SK-N-SH treated with all-trans-retinoic acid at 6 μM for 48 hours (cell line): ENCODE data around the gene NFKBIZ.

ENCODE experiments used
- ATAC-seq: fragments of 200-7000 bp; cut with Tn5 transposase; 3 replicates; pipeline ENCODE4 v1.9.1; 2020; ENCODE audit warnings: mild to moderate bottlenecking, moderate library complexity
- ARNTL ChIP-seq: fragments of 450-650 bp; formaldehyde crosslinking; IDR thresholded peaks from 2 replicates; pipeline ENCODE4 v1.5.0; 2020; ENCODE audit warnings: low read depth, mild to moderate bottlenecking, moderate library complexity, borderline replicate concordance
- CREB5 ChIP-seq: fragments of 250-450 bp; sonication (Bioruptor Pico); IDR thresholded peaks from 2 replicates; pipeline ENCODE4 v1.5.1; 2020; ENCODE audit warnings: low read depth, mild to moderate bottlenecking, moderate library complexity
- ESRRG ChIP-seq: fragments of 250-450 bp; sonication (Bioruptor Pico); IDR thresholded peaks from 2 replicates; pipeline ENCODE4 v1.6.1; 2021; ENCODE audit warnings: mild to moderate bottlenecking
- GLIS3 ChIP-seq: fragments of 250-450 bp; sonication (Bioruptor Pico); IDR thresholded peaks from 2 replicates; pipeline ENCODE4 v1.5.0; 2020; ENCODE audit warnings: mild to moderate bottlenecking, moderate library complexity
- ISL1 ChIP-seq: fragments of 250-450 bp; sonication (Bioruptor Pico); IDR thresholded peaks from 2 replicates; pipeline ENCODE4 v2.1.2; 2022; ENCODE audit warnings: mild to moderate bottlenecking, moderate library complexity
- OSR1 ChIP-seq: fragments of 250-450 bp; sonication (Bioruptor Pico); IDR thresholded peaks from 2 replicates; pipeline ENCODE4 v1.8.0; 2022; ENCODE audit warnings: moderate library complexity, mild to moderate bottlenecking, inconsistent platforms
- PATZ1 ChIP-seq: fragments of 250-450 bp; sonication (Bioruptor Pico); IDR thresholded peaks from 2 replicates; pipeline ENCODE4 v1.8.0; 2020; ENCODE audit warnings: mild to moderate bottlenecking, moderate library complexity, borderline replicate concordance
- PPARA ChIP-seq: fragments of 250-450 bp; sonication (Bioruptor Pico); IDR thresholded peaks from 2 replicates; pipeline ENCODE4 v1.5.0; 2020; ENCODE audit warnings: mild to moderate bottlenecking, borderline replicate concordance
- SNAI2 ChIP-seq: fragments of 250-450 bp; sonication (Bioruptor Pico); IDR thresholded peaks from 2 replicates; pipeline ENCODE4 v1.5.0; 2020; ENCODE audit warnings: mild to moderate bottlenecking, moderate library complexity
- TCF4 ChIP-seq: fragments of 250-450 bp; sonication (Bioruptor Pico); IDR thresholded peaks from 2 replicates; pipeline ENCODE4 v1.8.0; 2021; ENCODE audit warnings: mild to moderate bottlenecking, moderate library complexity, borderline replicate concordance
- TOX ChIP-seq: fragments of 250-450 bp; sonication (Bioruptor Pico); IDR thresholded peaks from 2 replicates; pipeline ENCODE4 v1.8.0; 2021; ENCODE audit warnings: mild to moderate bottlenecking, moderate library complexity, borderline replicate concordance
- TSHZ2 ChIP-seq: fragments of 250-450 bp; sonication (Bioruptor Pico); IDR thresholded peaks from 2 replicates; pipeline ENCODE4 v1.5.0; 2020; ENCODE audit warnings: mild to moderate bottlenecking, moderate library complexity
- ZC3H10 ChIP-seq: fragments of 250-450 bp; sonication (Bioruptor Pico); IDR thresholded peaks from 2 replicates; pipeline ENCODE4 v1.5.1; 2021; ENCODE audit warnings: mild to moderate bottlenecking, moderate library complexity
- ZFP3 ChIP-seq: fragments of 250-450 bp; sonication (Bioruptor Pico); IDR thresholded peaks from 2 replicates; pipeline ENCODE4 v1.5.0; 2020; ENCODE audit warnings: mild to moderate bottlenecking, moderate library complexity
- ZFP30 ChIP-seq: fragments of 450-650 bp; formaldehyde crosslinking; IDR thresholded peaks from 2 replicates; pipeline ENCODE4 v1.5.0; 2022; ENCODE audit warnings: mild to moderate bottlenecking, moderate library complexity
- ZNF565 ChIP-seq: fragments of 450-650 bp; formaldehyde crosslinking; conservative IDR thresholded peaks from 2 replicates; pipeline ENCODE4 v1.5.0; 2020; ENCODE audit warnings: low read depth, mild to moderate bottlenecking, moderate library complexity
- ZNF70 ChIP-seq: fragments of 450-650 bp; formaldehyde crosslinking; IDR thresholded peaks from 2 replicates; pipeline ENCODE4 v1.5.0; 2020; ENCODE audit warnings: mild to moderate bottlenecking, moderate library complexity
- ZNF8 ChIP-seq: fragments of 450-650 bp; formaldehyde crosslinking; IDR thresholded peaks from 2 replicates; pipeline ENCODE4 v1.5.0; 2020; ENCODE audit warnings: mild to moderate bottlenecking, moderate library complexity
- TF ChIP-seq, protein P1 (sequence below): fragments of 250-450 bp; sonication (Bioruptor Pico); IDR thresholded peaks from 2 replicates; pipeline ENCODE4 v1.5.1; 2021; ENCODE audit warnings: mild to moderate bottlenecking, moderate library complexity
- TF ChIP-seq, protein P2 (sequence below): fragments of 250-450 bp; sonication (Bioruptor Pico); IDR thresholded peaks from 2 replicates; pipeline ENCODE4 v1.8.0; 2021; ENCODE audit warnings: low read depth, mild to moderate bottlenecking, moderate library complexity, borderline replicate concordance

Gene NFKBIZ

GRCh38 chr3:101886626-101887025 is 37.3 kb downstream of the NFKBIZ start:
- no peak for TF ChIP-seq ARNTL (CRISPR knock-in tag)
- no peak for ATAC-seq

GRCh38 chr3:101888653-101889052 is 39.3 kb downstream of the NFKBIZ start:
- no peak for TF ChIP-seq ZNF565 (CRISPR knock-in tag)
- no peak for TF ChIP-seq ARNTL (CRISPR knock-in tag)
- TF ChIP-seq ESRRG (CRISPR knock-in tag), result no peak
- no peak for TF ChIP-seq TCF4 (CRISPR knock-in tag)
- no peak for TF ChIP-seq ZNF70 (CRISPR knock-in tag)
- TF ChIP-seq OSR1, result no peak
- no peak for TF ChIP-seq ZFP3 (CRISPR knock-in tag)
- no peak for TF ChIP-seq TOX (CRISPR knock-in tag)
- TF ChIP-seq ISL1, result no peak
- TF ChIP-seq ZFP30 (CRISPR knock-in tag), result no peak
- no peak for TF ChIP-seq ZNF8 (CRISPR knock-in tag)
- TF ChIP-seq SNAI2 (CRISPR knock-in tag), result no peak
- TF ChIP-seq PATZ1 (CRISPR knock-in tag), result no peak
- no peak for TF ChIP-seq GLIS3
- TF ChIP-seq, all 23 proteins: peak for 0

DNA sequence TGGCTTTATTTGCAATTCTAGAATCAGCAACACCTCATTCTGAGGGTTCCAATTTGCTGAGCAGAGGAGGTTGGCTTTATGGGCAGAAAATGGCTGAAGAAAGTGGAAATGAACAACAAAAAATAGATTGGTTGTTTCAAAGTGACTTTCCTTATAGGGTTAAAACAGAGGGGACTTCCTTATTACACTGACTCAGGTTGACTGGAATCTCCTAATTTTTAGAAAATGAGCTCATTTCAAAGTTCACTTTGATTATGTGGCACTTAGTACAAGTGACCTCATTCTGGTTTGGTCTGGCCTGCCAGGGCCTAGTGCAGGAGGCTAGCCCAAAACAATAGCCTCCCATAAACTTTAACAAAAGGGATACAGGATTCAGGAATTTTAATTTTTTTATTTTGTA is 41.4 kb downstream of the NFKBIZ start:
- ATAC-seq, result peak; percentile 59; the same call in 2 of the 3 replicates
- TF ChIP-seq ISL1 (peak; percentile 63), OSR1 (no peak), CREB5 (CRISPR knock-in tag) (peak; percentile 73), TSHZ2 (no peak), ESRRG (CRISPR knock-in tag) (no peak), ZFP30 (CRISPR knock-in tag) (no peak), ZC3H10 (no peak), ZNF8 (CRISPR knock-in tag) (peak; percentile 9; the same call in 1 of the 2 replicates), ZNF565 (CRISPR knock-in tag) (no peak), ARNTL (CRISPR knock-in tag) (no peak)
- TF ChIP-seq, protein P1, sequence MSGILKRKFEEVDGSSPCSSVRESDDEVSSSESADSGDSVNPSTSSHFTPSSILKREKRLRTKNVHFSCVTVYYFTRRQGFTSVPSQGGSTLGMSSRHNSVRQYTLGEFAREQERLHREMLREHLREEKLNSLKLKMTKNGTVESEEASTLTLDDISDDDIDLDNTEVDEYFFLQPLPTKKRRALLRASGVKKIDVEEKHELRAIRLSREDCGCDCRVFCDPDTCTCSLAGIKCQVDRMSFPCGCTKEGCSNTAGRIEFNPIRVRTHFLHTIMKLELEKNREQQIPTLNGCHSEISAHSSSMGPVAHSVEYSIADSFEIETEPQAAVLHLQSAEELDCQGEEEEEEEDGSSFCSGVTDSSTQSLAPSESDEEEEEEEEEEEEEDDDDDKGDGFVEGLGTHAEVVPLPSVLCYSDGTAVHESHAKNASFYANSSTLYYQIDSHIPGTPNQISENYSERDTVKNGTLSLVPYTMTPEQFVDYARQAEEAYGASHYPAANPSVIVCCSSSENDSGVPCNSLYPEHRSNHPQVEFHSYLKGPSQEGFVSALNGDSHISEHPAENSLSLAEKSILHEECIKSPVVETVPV (CRISPR knock-in tag), result no peak
- TF ChIP-seq, protein P2, sequence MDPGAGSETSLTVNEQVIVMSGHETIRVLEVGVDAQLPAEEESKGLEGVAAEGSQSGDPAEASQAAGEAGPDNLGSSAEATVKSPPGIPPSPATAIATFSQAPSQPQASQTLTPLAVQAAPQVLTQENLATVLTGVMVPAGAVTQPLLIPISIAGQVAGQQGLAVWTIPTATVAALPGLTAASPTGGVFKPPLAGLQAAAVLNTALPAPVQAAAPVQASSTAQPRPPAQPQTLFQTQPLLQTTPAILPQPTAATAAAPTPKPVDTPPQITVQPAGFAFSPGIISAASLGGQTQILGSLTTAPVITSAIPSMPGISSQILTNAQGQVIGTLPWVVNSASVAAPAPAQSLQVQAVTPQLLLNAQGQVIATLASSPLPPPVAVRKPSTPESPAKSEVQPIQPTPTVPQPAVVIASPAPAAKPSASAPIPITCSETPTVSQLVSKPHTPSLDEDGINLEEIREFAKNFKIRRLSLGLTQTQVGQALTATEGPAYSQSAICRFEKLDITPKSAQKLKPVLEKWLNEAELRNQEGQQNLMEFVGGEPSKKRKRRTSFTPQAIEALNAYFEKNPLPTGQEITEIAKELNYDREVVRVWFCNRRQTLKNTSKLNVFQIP (CRISPR knock-in tag), result no peak

More at GRCh38 chr3:101888653-101889052, 39.3 kb downstream of the NFKBIZ start:
- ATAC-seq, result no peak

DNA sequence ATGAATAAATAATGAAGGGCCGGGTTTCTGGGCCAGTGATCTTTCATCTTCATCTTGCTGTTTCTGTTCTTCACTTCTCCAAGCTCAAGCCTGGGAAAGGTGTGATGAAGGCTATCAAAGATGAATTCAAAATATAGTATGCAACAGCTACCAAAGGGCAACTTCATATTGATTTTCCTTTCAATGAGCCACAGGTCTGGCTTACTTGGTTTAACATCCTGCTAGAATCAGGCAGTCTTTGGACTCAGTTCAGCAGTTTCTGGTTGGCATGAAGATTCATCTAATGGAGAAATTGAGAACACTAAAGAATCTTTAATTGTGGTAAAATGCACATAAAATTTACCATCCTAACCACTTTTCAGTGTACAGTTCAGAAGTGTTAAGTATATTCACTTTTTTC is 43.3 kb downstream of the NFKBIZ start:
- ATAC-seq, result no peak
- TF ChIP-seq SNAI2 (CRISPR knock-in tag) (no peak), ZNF565 (CRISPR knock-in tag) (no peak), PPARA (CRISPR knock-in tag) (no peak), ZNF70 (CRISPR knock-in tag) (no peak), CREB5 (CRISPR knock-in tag) (no peak), ZFP3 (CRISPR knock-in tag) (no peak), OSR1 (no peak), ARNTL (CRISPR knock-in tag) (no peak), ZNF8 (CRISPR knock-in tag) (no peak), PATZ1 (CRISPR knock-in tag) (no peak), ISL1 (no peak)
